OCI-LY1 (cell line): ENCODE results near the gene SPRED3.

Source experiments
- H2AFZ ChIP-seq: fragments of 200-600 bp; sonication (generic), shearing (Covaris generic); 2 replicates; pipeline ENCODE4 v1.6.0; 2014; ENCODE audit warnings: antibody characterized with exemption, mild to moderate bottlenecking, low read length
- H3F3A ChIP-seq: fragments of 200-600 bp; sonication (generic), shearing (Covaris generic); 2 replicates; pipeline ENCODE4 v1.6.0; 2014; ENCODE audit warnings: mild to moderate bottlenecking, antibody characterized with exemption, low read length, moderate library complexity; ENCODE audit not compliant: insufficient read depth
- H3K27ac ChIP-seq: fragments of 200-600 bp; sonication (generic); 2 replicates; pipeline ENCODE4 v1.5.1; 2014; ENCODE audit warnings: low read length, mixed run types, mild to moderate bottlenecking, low read depth; ENCODE audit not compliant: poor library complexity, severe bottlenecking
- H3K27me3 ChIP-seq: fragments of 200-600 bp; sonication (generic); 2 replicates; pipeline ENCODE4 v1.6.0; 2014; ENCODE audit warnings: antibody characterized with exemption, mild to moderate bottlenecking, low read length, moderate library complexity; ENCODE audit not compliant: insufficient read depth
- H3K36me3 ChIP-seq: fragments of 200-600 bp; sonication (generic); 2 replicates; pipeline ENCODE4 v1.6.1; 2014; ENCODE audit warnings: mild to moderate bottlenecking, antibody characterized with exemption, low read length, moderate library complexity, mixed read lengths; ENCODE audit not compliant: insufficient read depth
- H3K4me1 ChIP-seq: fragments of 200-600 bp; sonication (generic); 2 replicates; pipeline ENCODE4 v1.5.1; 2014; ENCODE audit warnings: mild to moderate bottlenecking, low read length, moderate library complexity; ENCODE audit not compliant: insufficient read depth, severe bottlenecking
- H3K4me2 ChIP-seq: fragments of 200-600 bp; sonication (generic), shearing (Covaris generic); 2 replicates; pipeline ENCODE4 v1.6.1; 2014; ENCODE audit warnings: low read length
- H3K4me3 ChIP-seq: fragments of 200-600 bp; sonication (generic); 2 replicates; pipeline ENCODE4 v1.5.1; 2014; ENCODE audit warnings: low read length, low read depth, mild to moderate bottlenecking, mixed read lengths; ENCODE audit not compliant: poor library complexity, severe bottlenecking
- H3K79me2 ChIP-seq: fragments of 200-600 bp; shearing (Covaris generic); 2 replicates; pipeline ENCODE4 v1.6.1; 2016; ENCODE audit warnings: mixed run types, low read length, mixed read lengths; ENCODE audit not compliant: insufficient read depth
- H3K9ac ChIP-seq: fragments of 200-600 bp; sonication (generic), shearing (Covaris generic); 2 replicates; pipeline ENCODE4 v1.6.1; 2014; ENCODE audit warnings: mild to moderate bottlenecking, low read length, mixed read lengths
- H3K9me2 ChIP-seq: fragments of 200-600 bp; sonication (generic), shearing (Covaris generic); 2 replicates; pipeline ENCODE4 v1.6.1; 2014; ENCODE audit warnings: low read depth, mild to moderate bottlenecking, low read length, mixed read lengths
- H3K9me3 ChIP-seq: fragments of 200-600 bp; shearing (Covaris generic); 2 replicates; pipeline ENCODE4 v1.6.1; 2014; ENCODE audit warnings: low read length, mixed read lengths
- H4K20me1 ChIP-seq: fragments of 200-600 bp; sonication (generic), shearing (Covaris generic); 2 replicates; pipeline ENCODE4 v1.6.0; 2016; ENCODE audit warnings: mild to moderate bottlenecking, low read length; ENCODE audit not compliant: insufficient read depth
- CTCF ChIP-seq: fragments of 200-600 bp; sonication (generic), shearing (Covaris generic); IDR thresholded peaks from 2 replicates; pipeline ENCODE4 v1.5.1; 2017; ENCODE audit warnings: mild to moderate bottlenecking, antibody characterized with exemption, low read length, moderate library complexity, mixed read lengths
- EZH2 ChIP-seq: fragments of 200-600 bp; sonication (generic), shearing (Covaris generic); IDR thresholded peaks from 2 replicates; pipeline ENCODE4 v1.8.0; 2017; ENCODE audit warnings: borderline replicate concordance, mixed run types, mild to moderate bottlenecking, antibody characterized with exemption, low read length, moderate library complexity, mixed read lengths

The SPRED3 gene

GRCh38 chr19:38367041-38367440 lies 21.5 kb upstream of the SPRED3 start:
- Histone ChIP-seq H3K4me1 (peaks cover 8% of the 10 kb centered on the region), H3K9me3 (no peaks in the 10 kb centered on the region), H3F3A (no peaks in the 10 kb centered on the region), H3K27ac (no peak overlapping the region), H2AFZ (no peak overlapping the region), H3K36me3 (no peaks in the 10 kb centered on the region), H3K4me3 (no peak overlapping the region), H3K79me2 (no peaks in the 10 kb centered on the region), H3K9ac (no peak overlapping the region), H3K4me2 (no peak overlapping the region), H4K20me1 (no peaks in the 10 kb centered on the region), H3K27me3 (peaks cover 6% of the 10 kb centered on the region; the same call in 1 of the 2 replicates), H3K9me2 (no peaks in the 10 kb centered on the region)
- no peak for TF ChIP-seq CTCF
- TF ChIP-seq EZH2 = no peak

GRCh38 chr19:38369584-38369983 lies 18.9 kb upstream of the SPRED3 start:
- TF ChIP-seq CTCF (no peak), EZH2 (no peak)

GRCh38 chr19:38370299-38370698 lies 18.2 kb upstream of the SPRED3 start:
- Histone ChIP-seq H3K27me3 (peaks cover 6% of the 10 kb centered on the region; the same call in 1 of the 2 replicates), H4K20me1 (no peaks in the 10 kb centered on the region), H3K4me1 (peaks cover 7% of the 10 kb centered on the region), H3K27ac (no peak overlapping the region), H3K9ac (no peak overlapping the region), H2AFZ (no peak overlapping the region), H3K4me3 (no peak overlapping the region), H3K9me2 (no peaks in the 10 kb centered on the region), H3K36me3 (no peaks in the 10 kb centered on the region), H3K79me2 (peaks cover 4% of the 10 kb centered on the region), H3F3A (no peaks in the 10 kb centered on the region), H3K9me3 (no peaks in the 10 kb centered on the region), H3K4me2 (no peak overlapping the region)
- no peak for TF ChIP-seq CTCF
- no peak for TF ChIP-seq EZH2

More at GRCh38 chr19:38369584-38369983, 18.9 kb upstream of the SPRED3 start:
- Histone ChIP-seq H3K9ac (no peak overlapping the region), H3K4me2 (no peak overlapping the region), H3K27me3 (peaks cover 6% of the 10 kb centered on the region; the same call in 1 of the 2 replicates), H3K4me3 (no peak overlapping the region), H3K4me1 (peaks cover 7% of the 10 kb centered on the region), H3K9me3 (no peaks in the 10 kb centered on the region), H3K9me2 (no peaks in the 10 kb centered on the region), H3K36me3 (no peaks in the 10 kb centered on the region), H4K20me1 (no peaks in the 10 kb centered on the region), H3K79me2 (no peaks in the 10 kb centered on the region), H3F3A (no peaks in the 10 kb centered on the region), H2AFZ (no peak overlapping the region), H3K27ac (no peak overlapping the region)
